A673 (cell line): Measurements from ENCODE around the gene ZNF384. TPM values are rescaled to one million over a fixed set of nuclear protein-coding genes. Genes with fewer than 3 reads are reported as not detected.

Experiments used
- BruUV-seq: library from RNA; stranded (reverse); fragments of 400-500 nt; replicated peaks from 2 replicates; lab custom pipeline; 2021; lab: Mats Ljungman, UMichigan
- CTCF ChIA-PET: fragments of 300-600 bp; sonication (Branson Sonifier 250); formaldehyde crosslinking; loops from one replicate; lab custom pipeline; 2022; ENCODE audit warnings: antibody characterized with exemption; lab: Charles Lee
- POLR2A ChIA-PET: fragments of 300-600 bp; sonication (Branson Sonifier 250); formaldehyde crosslinking; loops from one replicate; lab custom pipeline; 2022; ENCODE audit warnings: antibody characterized with exemption; ENCODE audit not compliant: low non-redundant PET; lab: Charles Lee
- DNase-seq: peaks from one replicate; pipeline ENCODE4 v3.0.0-alpha.2; 2015; ENCODE audit warnings: low spot score
- H3K27ac ChIP-seq: fragments of 200-600 bp; sonication (generic); 2 replicates; pipeline ENCODE4 v1.5.1; 2016; ENCODE audit warnings: mixed run types, low read depth, mild to moderate bottlenecking, mixed read lengths, antibody characterized with exemption, low read length; ENCODE audit not compliant: poor library complexity, severe bottlenecking
- H3K27me3 ChIP-seq: fragments of 200-600 bp; sonication (generic); replicated peaks from 2 replicates; pipeline ENCODE4 v1.6.1; 2017; ENCODE audit warnings: mixed run types, low read depth, mild to moderate bottlenecking, mixed read lengths, antibody characterized with exemption, low read length; ENCODE audit not compliant: insufficient read depth, poor library complexity
- H3K36me3 ChIP-seq: fragments of 200-600 bp; sonication (generic); 2 replicates; pipeline ENCODE4 v1.6.1; 2016; ENCODE audit warnings: mixed run types, mild to moderate bottlenecking, mixed read lengths, antibody characterized with exemption, low read length; ENCODE audit not compliant: insufficient read depth, poor library complexity, severe bottlenecking
- H3K4me1 ChIP-seq: fragments of 200-600 bp; sonication (generic); 2 replicates; pipeline ENCODE4 v1.6.1; 2017; ENCODE audit warnings: mixed run types, mild to moderate bottlenecking, mixed read lengths, antibody characterized with exemption, low read length; ENCODE audit not compliant: insufficient read depth, poor library complexity, severe bottlenecking
- H3K4me3 ChIP-seq: fragments of 200-600 bp; sonication (generic); 2 replicates; pipeline ENCODE4 v1.5.1; 2016; ENCODE audit warnings: low read depth, mixed run types, mild to moderate bottlenecking, mixed read lengths, low read length; ENCODE audit not compliant: poor library complexity, severe bottlenecking
- H3K9me3 ChIP-seq: fragments of 200-600 bp; sonication (generic); 2 replicates; pipeline ENCODE4 v1.6.1; 2016; ENCODE audit warnings: mixed run types, low read depth, mild to moderate bottlenecking, mixed read lengths, antibody characterized with exemption, low read length; ENCODE audit not compliant: poor library complexity, severe bottlenecking
- CTCF ChIP-seq: fragments of 300-800, 200-600 bp; sonication (generic); conservative IDR thresholded peaks from 2 replicates; pipeline ENCODE4 v1.5.1; 2017; ENCODE audit warnings: low read depth, mild to moderate bottlenecking, antibody characterized with exemption, low read length, moderate library complexity, mixed read lengths
- EZH2 ChIP-seq: fragments of 200-600 bp; sonication (generic); IDR thresholded peaks from 2 replicates; pipeline ENCODE4 v1.6.1; 2017; ENCODE audit warnings: borderline replicate concordance, low read depth, mild to moderate bottlenecking, mixed read lengths, antibody characterized with exemption, low read length; ENCODE audit not compliant: poor library complexity, severe bottlenecking
- intact Hi-C: fragments of 100-400 bp; cut with micrococcal nuclease; formaldehyde crosslinking; loops from one replicate; pipeline ENCODE4 v1.10.0; 2022; ENCODE audit not compliant: unreplicated experiment
- total RNA-seq: library from RNA; stranded (reverse); gene quantifications from 2 replicates; pipeline ENCODE4 v1.2.3, GENCODE V29; 2021

The ZNF384 gene
- total RNA-seq, 1 experiment from 2014 or later = 92.5 TPM

GRCh38 chr12:6618483-6619225, 70.5 kb downstream of the ZNF384 start:
- Histone ChIP-seq H3K9me3 (no peaks in the 10 kb centered on the region), H3K4me1 (no peaks in the 10 kb centered on the region), H3K36me3 (no peaks in the 10 kb centered on the region), H3K4me3 (no peak overlapping the region), H3K27me3 (no peaks in the 10 kb centered on the region), H3K27ac (no peak overlapping the region)
- TF ChIP-seq CTCF = no peak
- TF ChIP-seq EZH2 = no peak
- intact Hi-C loops = loop anchor here (5.0 kb wide), 2 partner anchors 159 to 209 kb away; partner anchors contain the start of gene P3H3
- POLR2A ChIA-PET = no interaction called here
- no peak for DNase-seq
- CTCF ChIA-PET = interaction anchor here (0.6 kb wide), 2 partner anchors 66 to 350 kb away, joined by 3 to 4 read pairs; no protein-coding TSS in a partner anchor
- BruUV-seq = no TSS peak

Other genes with a start within 250 kb of the ZNF384 start
- not detected in 2 replicates for gene CD27, start 244.4 kb downstream of the ZNF384 start, total RNA-seq
- gene TAPBPL, start 237.3 kb downstream of the ZNF384 start, total RNA-seq = 6.9 and 7.4 TPM in 2 replicates
- gene VAMP1, start 218.7 kb downstream of the ZNF384 start, total RNA-seq = 10.0 and 10.9 TPM in 2 replicates
- 378 and 401 TPM in 2 replicates for gene MRPL51, start 196.1 kb downstream of the ZNF384 start, total RNA-seq
- 125 and 128 TPM in 2 replicates for gene NCAPD2, start 195.3 kb downstream of the ZNF384 start, total RNA-seq
- gene GAPDH, start 154.9 kb downstream of the ZNF384 start, total RNA-seq = 5,579 and 5,657 TPM in 2 replicates
- gene IFFO1, start 133.3 kb downstream of the ZNF384 start, total RNA-seq = 16.0 and 16.9 TPM in 2 replicates
- 131 and 177 TPM in 2 replicates for gene NOP2, start 121.1 kb downstream of the ZNF384 start, total RNA-seq
- 281 and 296 TPM in 2 replicates for gene CHD4, start 82.0 kb downstream of the ZNF384 start, total RNA-seq
- 0.15 and 0.17 TPM in 2 replicates for gene LPAR5, start 53.4 kb downstream of the ZNF384 start, total RNA-seq
- 3.0 and 3.6 TPM in 2 replicates for gene ACRBP, start 41.9 kb downstream of the ZNF384 start, total RNA-seq
- gene ING4, start 26.3 kb downstream of the ZNF384 start, total RNA-seq = 21.4 and 25.5 TPM in 2 replicates
- gene PIANP, start 11.4 kb upstream of the ZNF384 start, total RNA-seq = 0.80 and 1.7 TPM in 2 replicates
- gene COPS7A, start 34.7 kb upstream of the ZNF384 start, total RNA-seq = 67.2 and 67.7 TPM in 2 replicates
- gene MLF2, start 63.8 kb upstream of the ZNF384 start, total RNA-seq = 242 and 254 TPM in 2 replicates
- gene PTMS, start 77.0 kb upstream of the ZNF384 start, total RNA-seq = 600 and 620 TPM in 2 replicates
- gene LAG3, start 83.1 kb upstream of the ZNF384 start, total RNA-seq = 4.1 and 5.5 TPM in 2 replicates
- gene CD4, start 100.2 kb upstream of the ZNF384 start, total RNA-seq = not detected in 2 replicates
- 18.3 and 23.2 TPM in 2 replicates for gene GPR162, start 132.4 kb upstream of the ZNF384 start, total RNA-seq
- gene P3H3, start 139.0 kb upstream of the ZNF384 start, total RNA-seq = 45.3 and 45.6 TPM in 2 replicates
- 20.7 and 21.8 TPM in 2 replicates for gene GNB3, start 151.6 kb upstream of the ZNF384 start, total RNA-seq
- 98.0 and 107 TPM in 2 replicates for gene CDCA3, start 161.9 kb upstream of the ZNF384 start, total RNA-seq
- 209 and 224 TPM in 2 replicates for gene USP5, start 162.8 kb upstream of the ZNF384 start, total RNA-seq
- gene TPI1, start 178.2 kb upstream of the ZNF384 start, total RNA-seq = 1,240 and 1,277 TPM in 2 replicates
- 8.1 and 10.8 TPM in 2 replicates for gene SPSB2, start 183.9 kb upstream of the ZNF384 start, total RNA-seq
- 7.7 and 13.6 TPM in 2 replicates for gene LRRC23, start 215.4 kb upstream of the ZNF384 start, total RNA-seq
- 138 and 155 TPM in 2 replicates for gene ENO2, start 225.2 kb upstream of the ZNF384 start, total RNA-seq
- gene ATN1, start 238.6 kb upstream of the ZNF384 start, total RNA-seq = 139 and 144 TPM in 2 replicates